Measurements from ENCODE around the gene RAB37. TPM values are rescaled to one million over a fixed set of nuclear protein-coding genes. Genes with fewer than 3 reads are reported as not detected.

RAB37 gene
- total RNA-seq, 1 donor from 2014 or later = 0.20 TPM

- peak in 1 of 2 donors; percentile 72 for DNase-seq (ENCODE audit: low read depth in 2 of 2)
Observed at GRCh38 chr17:74760404-74761105, 23.5 kb downstream of the RAB37 start.

- no peak for DNase-seq (ENCODE audit: low read depth in 2 of 2)
Observed at GRCh38 chr17:74761419-74761818, 24.4 kb downstream of the RAB37 start.

GRCh38 chr17:74761931-74762330, 24.9 kb downstream of the RAB37 start:
- DNase-seq (ENCODE audit: low read depth in 2 of 2) = no peak

GRCh38 chr17:74763565-74764387, 26.7 kb downstream of the RAB37 start:
- no peak for DNase-seq (ENCODE audit: low read depth in 2 of 2)

GRCh38 chr17:74764751-74765286, 27.8 kb downstream of the RAB37 start:
- no peak for DNase-seq (ENCODE audit: low read depth in 2 of 2)

GRCh38 chr17:74766413-74766812, 29.4 kb downstream of the RAB37 start:
- no peak for DNase-seq (ENCODE audit: low read depth in 2 of 2)

- no peak for DNase-seq (ENCODE audit: low read depth in 2 of 2)
Observed at GRCh38 chr17:74767111-74767516, 30.1 kb downstream of the RAB37 start.

GRCh38 chr17:74768069-74768762, 31.2 kb downstream of the RAB37 start:
- peak in 1 of 2 donors; percentile 29 for DNase-seq (ENCODE audit: low read depth in 2 of 2)

GRCh38 chr17:74768763-74769114, 31.7 kb downstream of the RAB37 start:
- no peak for DNase-seq (ENCODE audit: low read depth in 2 of 2)

- DNase-seq (ENCODE audit: low read depth in 2 of 2) = no peak
Observed at GRCh38 chr17:74769266-74769855, 32.3 kb downstream of the RAB37 start.

GRCh38 chr17:74769856-74770497, 32.9 kb downstream of the RAB37 start:
- no peak for DNase-seq (ENCODE audit: low read depth in 2 of 2)

- DNase-seq (ENCODE audit: low read depth in 2 of 2) = peak; percentile 36 to 73
Observed at GRCh38 chr17:74770498-74771318, 33.7 kb downstream of the RAB37 start.

- no peak for DNase-seq (ENCODE audit: low read depth in 2 of 2)
Observed at GRCh38 chr17:74771319-74771914, 34.4 kb downstream of the RAB37 start.

- DNase-seq (ENCODE audit: low read depth in 2 of 2) = no peak
Observed at GRCh38 chr17:74772053-74772452, 35.0 kb downstream of the RAB37 start.

- DNase-seq (ENCODE audit: low read depth in 2 of 2) = no peak
Observed at GRCh38 chr17:74773414-74773813, 36.4 kb downstream of the RAB37 start.

- DNase-seq (ENCODE audit: low read depth in 2 of 2) = no peak
Observed at GRCh38 chr17:74773871-74774286, 36.8 kb downstream of the RAB37 start.

GRCh38 chr17:74775409-74776043, 38.5 kb downstream of the RAB37 start:
- DNase-seq (ENCODE audit: low read depth in 2 of 2) = no peak

GRCh38 chr17:74776044-74776962, 39.2 kb downstream of the RAB37 start, which contains the start of gene NAT9:
NAT9 (minus strand) TSS chr17:74776345; CDS start chr17:74775698, 647 bp downstream.
- peak; percentile 97 to 98 for DNase-seq (ENCODE audit: low read depth in 2 of 2)
